HG02943 (cell line): ENCODE results near the gene TLE3.
A peak's percentile ranks its signal among the peaks of the same experiment; 100 is the strongest.

ENCODE experiments used
- ATAC-seq: cut with Tn5 transposase; IDR thresholded peaks from one replicate; pipeline ENCODE4 v1.9.1; 2021; ENCODE audit warnings: mild to moderate bottlenecking, low read depth, moderate library complexity; ENCODE audit not compliant: unreplicated experiment

Gene TLE3

DNA sequence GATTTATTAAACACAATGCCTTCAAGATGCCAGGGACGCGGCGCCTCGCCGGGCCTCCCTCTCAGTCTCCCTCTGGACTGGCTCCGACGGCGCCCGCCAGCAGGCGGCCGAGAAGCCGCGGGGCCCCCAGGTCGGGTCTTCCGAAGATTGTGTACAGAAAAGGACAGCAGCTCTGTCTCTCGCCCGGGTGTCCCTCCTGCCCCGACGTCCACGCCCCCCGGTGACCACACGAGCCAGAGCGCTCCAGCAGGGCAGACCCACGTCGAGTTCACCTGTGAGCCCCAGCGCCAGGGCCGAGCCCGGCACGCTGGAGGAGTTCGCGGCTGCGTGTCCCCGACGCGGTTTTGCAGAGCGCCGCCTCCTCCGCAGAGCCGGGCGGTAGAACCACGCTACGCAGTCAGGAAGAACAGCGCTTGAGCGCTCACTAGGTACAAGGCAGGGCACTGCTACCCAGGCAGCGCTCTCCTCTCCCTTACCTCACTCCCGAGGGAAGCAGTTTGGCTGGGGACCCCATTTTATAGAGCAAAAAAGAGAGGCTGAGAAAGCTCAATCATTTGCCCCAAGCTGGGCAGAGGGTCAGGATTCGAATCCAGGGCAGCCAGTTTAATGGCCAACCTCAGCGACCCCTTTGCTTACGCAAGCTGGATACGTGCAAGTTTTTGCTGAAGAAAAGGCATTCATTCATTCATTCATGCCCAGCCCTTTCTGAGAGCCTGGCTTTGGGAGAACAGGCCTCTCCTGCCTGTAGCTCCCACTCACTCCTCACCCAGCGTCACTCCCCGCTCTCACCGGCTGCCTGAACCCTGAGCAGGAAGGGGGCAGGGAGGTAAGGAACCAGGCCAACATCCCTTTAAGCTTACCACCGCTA is 3.0 kb upstream of the TLE3 start:
- ATAC-seq = no peak

DNA sequence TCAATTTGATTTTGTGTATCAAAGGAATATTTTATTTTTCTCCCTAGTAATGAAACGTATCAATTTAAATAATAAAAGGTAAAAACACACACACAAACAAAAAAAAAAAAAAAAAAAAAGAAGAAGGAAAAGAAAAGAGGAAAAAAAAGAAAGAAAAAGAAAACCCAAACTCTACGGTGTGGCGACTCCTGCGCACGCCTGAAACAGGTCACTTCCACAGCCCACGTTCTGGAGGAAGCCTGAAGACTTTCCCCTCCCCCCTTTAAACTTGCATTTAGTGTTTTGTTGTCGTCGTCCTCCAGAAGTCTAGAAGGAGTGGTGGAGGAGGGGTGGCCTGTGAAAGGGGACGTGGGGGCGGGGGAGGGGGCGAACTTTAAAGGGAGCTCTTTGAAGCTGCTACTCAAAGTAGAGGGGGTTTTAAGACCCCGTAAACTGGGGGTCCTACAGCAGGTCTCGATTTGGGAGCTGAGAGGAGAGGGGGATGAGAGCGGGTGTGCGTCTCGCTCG is 2.3 kb upstream of the TLE3 start:
- ATAC-seq = no peak

DNA sequence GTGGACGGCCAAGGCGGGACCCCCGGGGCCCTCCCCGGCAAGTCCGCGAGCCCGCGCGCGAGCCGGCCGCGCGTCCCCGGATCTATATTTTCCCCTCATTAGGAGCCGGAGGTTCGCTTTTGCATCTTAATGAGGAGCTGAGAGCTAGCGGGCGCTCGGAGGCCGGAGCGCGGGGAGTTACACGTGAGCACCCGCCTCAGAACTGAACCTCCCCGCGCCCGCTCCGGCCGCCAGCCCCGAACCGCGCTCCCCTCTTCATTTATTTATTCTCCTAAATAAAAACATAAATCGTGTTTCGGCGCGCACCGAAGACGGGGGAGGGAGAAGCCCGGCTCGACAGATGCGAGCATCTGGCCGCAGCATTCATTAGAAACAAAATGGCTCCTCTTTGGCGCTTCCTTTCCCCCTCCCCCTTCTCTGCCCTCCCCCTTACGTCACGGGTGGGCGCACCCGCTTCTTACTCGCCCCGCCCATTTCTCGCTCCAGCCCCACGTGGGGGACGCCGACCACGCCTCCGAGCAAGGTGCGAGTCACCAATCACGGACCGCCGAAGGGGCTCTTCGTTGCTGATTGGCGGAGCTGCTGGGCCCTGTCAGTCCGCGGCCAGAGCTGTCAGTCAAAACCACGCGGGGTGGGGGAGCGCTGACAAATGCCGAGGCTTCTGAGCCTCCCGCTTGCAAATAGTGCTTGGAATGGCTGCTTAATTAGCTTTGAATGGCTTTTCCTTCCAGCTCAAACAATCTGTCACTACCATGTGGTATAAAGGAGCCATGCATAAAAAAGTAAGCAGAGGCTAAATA is 1.6 kb upstream of the TLE3 start:
- ATAC-seq = peak; percentile 40

DNA sequence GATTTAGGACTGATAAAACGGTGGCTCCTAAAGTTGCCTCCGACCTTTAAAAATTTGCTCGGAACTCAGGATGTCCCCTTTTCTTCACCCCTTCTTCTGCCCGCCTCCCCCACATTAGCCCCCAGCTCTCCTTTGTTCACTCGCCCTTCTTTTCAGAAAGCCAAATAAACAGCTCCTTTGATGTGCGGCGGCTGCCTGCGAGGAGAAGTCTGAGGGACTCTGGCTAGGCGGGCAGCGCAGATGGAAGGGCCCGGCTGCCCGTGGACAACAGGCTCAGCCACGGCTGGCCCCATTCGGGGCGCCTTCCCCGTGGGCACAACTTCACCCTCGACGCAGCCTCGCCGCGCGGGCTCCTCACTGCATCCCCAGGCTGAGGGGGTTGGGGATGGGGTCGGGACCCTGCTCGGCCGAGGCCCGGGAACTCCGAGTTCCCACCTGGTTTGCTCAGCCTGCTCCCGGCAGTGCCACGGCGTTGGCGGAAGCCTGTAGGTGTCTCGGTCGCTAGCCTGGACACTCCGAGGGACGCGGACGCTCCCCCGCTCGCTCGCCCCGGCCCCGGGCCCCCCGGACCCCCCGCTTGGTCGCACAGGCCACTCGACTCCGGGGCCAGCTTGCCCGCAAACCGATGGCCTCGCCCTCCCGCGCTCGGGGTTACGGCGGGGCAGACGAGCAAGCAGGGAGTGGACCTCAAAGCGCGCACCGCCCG is 897 bp upstream of the TLE3 start:
- ATAC-seq = no peak

DNA sequence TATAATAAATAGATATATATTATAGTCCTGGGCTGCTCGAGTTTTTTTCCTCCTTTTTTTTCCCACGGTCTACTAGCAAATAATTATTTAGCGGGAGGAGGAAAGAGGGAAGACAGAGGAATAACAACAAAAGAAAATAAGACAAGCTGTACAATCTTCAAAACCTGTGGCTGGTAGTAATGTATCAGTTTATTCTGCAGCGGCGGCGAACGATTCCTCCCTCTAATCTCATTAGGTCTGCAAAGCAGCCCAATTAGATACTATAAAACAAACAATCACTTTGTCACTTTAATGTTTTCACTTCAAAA is 390 bp upstream of the TLE3 start:
- no peak for ATAC-seq

DNA sequence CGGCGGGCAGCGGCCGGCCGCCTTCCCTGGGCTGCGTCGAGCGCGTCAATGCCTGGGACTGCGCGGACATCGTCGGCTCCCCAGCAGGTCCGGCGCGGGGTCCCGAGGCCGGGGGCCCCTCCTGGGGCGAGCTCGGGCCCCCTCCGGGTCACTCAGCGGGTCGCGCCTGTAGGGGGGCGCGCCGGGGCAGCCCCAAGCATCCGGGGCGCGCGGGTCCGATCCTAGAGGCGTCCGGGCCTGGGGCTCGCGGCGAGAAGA is 725 bp downstream of the TLE3 start:
- no peak for ATAC-seq

DNA sequence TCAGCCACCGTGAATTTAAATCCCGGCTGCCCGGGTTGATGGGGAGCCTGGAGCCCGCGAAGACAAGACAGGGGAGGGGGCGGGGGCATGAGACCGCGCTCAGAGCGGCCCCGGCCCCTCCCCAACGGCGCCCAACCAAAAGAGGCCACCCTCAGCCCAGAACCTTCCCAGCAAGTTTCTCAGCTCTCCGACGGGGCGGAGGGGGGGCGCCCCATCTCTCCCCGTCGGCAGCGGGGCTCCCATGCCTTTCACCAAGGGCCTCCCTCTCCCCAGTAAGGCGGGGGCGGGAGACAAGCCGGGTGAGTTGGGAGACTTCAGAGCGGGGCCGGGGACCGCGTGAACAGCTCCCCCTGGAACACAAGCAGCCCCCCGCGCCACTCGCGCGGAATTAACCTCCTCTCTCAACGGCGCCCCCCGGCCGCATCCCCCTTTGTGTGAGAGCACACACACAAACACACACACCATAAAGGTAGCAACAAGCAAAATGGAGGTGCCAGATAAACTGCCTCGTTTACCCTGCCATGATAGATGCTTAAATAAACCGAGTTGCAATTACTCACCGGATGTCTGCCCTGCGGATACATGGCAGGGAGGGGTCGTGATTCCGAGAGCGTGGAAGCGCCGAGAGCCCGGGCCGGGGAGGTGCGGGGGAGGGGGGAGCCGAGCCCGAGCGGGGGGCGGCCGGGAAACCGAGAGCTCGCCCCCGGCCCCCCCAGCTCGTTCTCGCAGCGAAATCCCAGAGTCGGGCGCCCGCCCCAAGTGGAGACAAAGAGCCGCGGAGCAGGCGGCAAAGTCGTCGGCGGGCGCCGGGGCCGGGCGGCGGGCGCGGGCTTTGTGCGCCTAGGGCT is 1.3 kb downstream of the TLE3 start:
- ATAC-seq = no peak

DNA sequence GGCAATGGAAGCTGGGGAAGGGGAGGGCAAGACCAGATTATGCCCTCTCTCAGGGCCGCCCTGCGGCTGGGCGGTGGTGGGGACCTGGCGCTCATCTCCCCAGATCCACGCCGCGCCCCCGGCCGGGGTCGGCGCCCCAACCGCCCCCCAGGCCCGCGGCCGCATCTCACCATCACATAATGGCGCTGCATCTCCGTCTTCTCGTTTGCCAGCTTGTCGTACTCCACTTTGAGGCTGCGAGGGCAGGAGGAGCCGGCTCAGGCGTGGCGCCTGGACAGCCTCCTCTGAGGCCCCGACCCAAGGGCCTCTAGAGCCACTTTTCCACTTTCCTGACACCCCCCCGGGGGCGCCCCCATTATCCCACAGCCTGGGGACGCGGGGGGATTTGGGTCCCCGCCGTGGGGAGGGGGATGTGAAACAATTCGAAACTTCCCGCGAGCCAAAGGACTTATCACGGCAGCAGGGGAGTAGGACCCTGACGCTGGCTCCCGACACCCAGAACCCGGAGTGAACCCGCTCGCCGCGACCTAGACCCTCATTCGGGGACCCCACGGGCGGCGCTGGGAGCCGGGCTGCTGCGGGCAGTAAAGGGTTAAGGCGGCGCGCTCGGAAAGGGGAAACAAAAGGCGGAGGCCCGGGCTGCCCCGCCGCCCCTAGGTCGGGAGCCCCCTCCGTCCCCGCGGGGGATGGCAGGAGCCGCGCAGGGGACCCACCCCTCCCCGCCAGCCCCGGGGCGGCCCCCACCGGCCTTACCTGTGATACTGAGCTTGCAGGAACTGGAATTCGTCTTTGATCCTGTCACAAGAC is 2.1 kb downstream of the TLE3 start:
- ATAC-seq = no peak

DNA sequence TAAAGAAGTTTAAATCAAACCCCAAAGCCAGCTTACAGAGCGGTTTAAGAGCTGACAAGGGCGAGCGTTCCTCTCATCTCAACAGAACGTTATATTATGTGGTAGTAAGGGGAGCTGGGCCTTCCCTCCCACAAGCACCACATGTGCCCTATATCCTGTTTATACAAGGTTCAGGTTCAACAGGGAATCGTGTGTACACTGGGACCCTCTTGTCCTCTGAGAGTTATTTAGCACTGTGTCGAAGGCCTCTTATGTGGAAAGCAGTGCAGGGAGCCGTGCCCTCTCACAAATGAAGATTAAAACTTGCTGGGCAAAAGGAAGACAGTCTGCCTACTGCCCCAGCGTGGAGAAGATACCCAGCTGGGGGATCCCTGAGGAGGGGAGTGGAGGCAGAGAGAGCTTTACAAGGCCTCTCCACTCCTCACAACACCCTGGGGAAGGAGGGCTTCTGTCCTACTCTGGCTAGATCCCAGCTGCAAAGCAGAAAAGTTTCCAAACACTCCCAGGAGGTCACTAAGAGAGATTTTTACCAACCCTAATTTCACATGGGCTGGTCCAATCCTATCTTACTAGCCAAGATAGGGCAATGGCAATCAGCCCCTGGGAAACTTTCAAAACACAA is 2.9 kb downstream of the TLE3 start:
- ATAC-seq = no peak

DNA sequence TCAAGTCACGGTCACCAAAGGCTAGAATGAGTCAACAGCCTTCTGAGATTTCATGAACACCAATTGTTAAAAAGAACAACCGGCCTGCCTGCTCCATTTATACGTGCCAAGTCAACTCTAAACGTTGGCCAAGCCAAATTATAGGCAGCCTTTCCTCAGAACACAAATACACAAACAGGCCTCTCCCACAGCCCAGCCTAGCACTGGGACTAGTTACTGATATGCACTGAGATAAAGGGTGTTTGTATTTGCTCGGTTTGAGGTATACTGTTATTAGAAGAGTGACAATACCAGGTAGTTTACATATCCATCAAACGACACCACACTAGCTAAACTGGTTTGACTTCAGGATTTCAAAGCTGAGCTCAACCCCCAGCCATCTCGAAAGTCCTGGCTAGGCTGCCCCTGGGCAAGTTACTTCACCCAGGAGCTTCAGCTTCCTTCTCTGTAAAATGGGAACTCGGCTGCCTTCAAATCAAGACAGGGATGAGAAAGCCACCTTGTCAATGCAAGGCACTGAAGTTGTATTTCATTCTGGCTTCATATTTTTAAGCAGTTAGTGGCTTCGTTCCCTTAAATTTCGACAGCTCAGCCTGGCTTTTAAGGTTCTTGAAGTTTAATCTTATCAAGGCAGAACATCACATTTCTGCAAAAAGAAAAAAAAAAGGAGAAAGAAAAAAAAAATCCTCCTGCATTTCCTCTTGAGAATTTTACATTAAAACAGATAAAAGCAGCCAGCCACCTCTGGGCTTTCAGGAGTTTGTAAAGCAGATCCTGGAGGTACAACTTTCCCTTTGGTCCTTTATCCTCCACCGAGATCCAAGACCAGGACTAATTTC is 4.0 kb downstream of the TLE3 start:
- no peak for ATAC-seq

DNA sequence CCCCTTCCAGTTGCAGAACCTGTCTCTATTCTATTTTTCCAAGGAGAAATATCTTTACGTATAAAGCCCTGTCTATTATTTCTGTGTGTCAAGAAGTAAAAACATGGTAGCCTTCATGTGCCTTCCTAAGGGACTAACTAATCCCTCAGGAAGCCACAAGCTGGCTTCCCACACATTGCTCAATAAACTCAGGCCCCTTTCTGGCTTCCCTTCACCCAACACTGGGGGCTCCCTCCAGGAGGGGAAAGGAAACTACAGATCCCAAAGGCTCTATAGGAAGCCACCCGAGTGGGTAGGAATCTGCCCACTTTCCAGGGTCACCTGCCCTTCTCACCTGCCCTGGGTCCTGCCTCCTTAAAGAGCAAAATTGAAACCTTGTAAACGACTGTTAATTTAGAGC is 4.6 kb downstream of the TLE3 start:
- ATAC-seq = no peak

DNA sequence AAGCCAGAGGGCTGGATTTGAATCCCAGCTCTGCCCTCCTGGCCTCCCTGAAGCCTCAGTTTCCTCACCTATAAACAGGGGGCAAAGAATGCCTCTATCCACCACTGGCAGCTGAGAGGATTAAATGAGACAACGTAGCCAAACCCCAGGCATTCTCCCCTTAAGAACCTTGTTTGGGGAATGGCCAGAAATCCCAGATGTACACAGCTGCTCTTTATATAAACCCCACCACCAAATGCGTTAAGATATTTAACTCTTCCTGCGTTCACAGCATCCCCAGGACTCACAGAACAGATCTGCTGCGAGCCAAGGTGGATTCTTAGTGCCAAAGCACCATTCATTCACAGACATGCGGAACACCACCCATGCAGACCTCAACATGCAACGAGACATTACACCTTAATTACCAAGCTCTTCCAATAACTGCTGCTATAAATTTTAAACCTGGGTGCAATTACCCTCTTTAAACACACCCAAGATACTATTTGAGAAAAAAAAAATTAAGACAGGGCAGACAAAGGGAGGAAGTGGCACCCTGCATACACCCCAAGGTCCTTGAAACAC is 5.2 kb downstream of the TLE3 start:
- ATAC-seq = no peak

DNA sequence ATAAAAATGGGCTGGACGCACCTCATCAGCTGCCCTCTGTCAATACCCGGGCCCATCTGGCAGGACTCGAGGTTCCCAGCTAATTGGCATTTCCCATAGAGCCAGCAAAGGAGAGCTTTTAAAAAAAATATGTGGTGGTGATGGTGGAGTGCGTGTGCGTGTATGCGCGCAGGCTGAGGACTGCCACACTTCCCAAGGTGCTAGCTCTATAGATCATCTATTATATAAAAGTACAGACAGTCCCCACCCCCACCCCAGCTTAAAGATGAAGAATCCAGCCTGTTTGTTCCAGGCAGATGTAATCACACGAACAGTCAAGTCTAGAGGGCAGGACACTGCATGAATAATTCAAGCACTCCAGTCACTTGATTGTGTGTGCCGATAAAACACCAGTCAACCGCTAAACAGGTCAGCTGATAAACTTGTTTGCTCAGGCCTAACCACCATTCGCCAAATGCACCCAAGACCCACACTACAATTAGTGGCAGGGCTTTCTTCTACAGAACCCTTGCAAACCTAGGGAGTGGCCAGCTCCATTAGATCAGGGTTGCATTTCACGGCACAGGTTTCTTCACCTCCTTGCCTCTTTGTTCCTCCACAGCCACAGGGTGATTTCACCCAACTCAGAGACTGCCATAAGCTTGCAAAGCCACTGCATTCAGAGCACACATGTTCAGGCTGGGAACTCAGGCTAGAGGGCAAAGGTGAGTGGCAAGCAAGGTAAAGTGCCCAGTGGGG is 5.8 kb downstream of the TLE3 start:
- ATAC-seq = no peak

DNA sequence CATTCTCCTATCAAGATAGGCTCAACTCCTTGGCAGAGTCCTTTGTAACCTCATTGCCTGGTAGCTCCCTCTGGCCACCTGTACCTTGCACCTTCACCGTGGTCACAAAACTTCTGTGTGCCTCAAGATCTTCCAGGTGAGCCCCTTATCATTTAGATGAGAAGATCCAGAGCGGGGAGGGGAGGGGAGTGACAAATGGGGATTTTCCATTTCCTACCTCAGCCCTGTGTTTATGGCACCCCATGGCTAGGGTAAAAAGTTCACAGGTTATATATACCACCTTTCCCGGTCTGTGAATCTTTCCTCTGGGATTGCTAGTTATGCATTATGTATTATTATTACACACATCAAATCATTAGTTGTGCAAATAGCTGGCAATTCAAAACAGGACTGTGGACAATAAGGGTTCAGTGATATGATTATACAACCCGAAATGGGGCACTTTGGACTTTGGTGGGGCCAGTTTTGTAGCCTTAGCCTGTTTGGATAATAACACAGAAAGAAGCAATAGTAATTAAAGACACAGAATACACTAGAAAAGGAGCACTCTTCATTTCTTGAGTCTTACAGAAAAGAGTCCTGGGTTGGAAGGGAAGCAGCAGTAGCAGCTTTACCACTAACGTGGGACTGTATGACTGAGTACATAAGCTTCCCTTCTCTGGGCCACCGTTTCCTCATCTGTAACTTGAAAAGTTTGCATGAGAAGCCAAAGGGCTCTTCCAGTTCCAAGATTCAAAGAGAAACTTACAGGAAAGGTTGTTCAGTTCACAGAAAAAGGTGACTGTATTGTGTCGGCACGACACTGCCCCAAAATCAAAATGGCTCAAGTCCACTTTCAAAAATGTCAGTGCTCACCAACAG is 7.1 kb downstream of the TLE3 start:
- ATAC-seq = no peak

DNA sequence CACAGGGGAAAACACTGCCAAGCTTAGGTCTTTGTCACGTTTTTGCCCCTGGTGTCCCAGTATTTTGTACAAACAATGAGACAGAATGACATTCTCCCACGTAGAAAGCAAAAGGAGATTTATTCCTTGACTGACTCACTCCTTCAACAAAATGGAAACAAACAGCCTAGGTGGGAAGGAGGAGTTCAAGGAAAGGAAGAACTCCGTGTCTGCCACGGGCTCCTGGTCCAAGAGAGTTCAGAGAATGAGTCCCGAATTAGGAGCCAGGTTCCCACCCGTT is 8.1 kb downstream of the TLE3 start:
- ATAC-seq = no peak

DNA sequence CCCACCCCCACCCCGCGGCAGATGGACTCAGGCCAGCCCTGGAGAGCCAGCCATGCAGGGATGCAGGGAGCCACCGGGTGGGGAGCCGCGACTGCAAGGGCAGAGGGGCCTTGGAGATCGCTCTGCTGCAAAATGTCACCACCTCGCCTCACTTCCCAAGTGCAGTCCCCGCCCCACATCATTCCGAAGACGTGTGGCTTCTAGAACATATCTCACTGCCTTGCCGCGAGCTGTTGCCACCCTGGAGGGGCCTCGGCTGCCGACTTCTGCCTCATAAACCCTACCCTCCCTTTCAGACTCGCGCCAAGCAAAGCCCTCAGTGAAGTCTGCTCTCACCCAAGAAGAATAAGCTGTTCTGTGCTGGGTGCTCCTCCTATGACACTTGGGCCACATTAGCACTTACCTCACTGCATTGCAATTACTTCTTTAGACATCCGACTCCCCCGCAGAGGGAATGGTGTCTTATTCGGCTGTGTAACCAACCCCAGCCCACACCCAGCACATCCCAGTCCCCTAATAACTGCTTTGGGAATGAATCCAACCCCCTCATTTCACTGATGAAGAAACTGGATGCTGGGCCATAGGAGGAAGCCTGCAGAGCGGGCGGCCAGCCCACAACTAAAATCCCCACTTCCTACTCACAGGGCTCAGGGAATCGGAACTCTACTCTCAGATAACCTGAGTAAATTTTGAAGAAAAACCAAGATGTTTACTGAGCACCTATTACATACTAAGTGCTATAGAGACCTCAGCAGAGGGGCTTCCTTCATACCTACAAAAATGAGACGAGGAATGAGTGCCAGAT is 8.6 kb downstream of the TLE3 start:
- ATAC-seq = no peak
